Astrocyte of the cerebellum (primary cell): ENCODE data around the gene HK3.

Experiments used
- DNase-seq: peaks from one replicate; pipeline ENCODE4 v3.0.0-alpha.2; 2011; ENCODE audit warnings: low read depth
- H3K4me3 ChIP-seq: 2 replicates; pipeline ENCODE4 v1.5.1; 2011; ENCODE audit warnings: mild to moderate bottlenecking, low read depth, low read length, moderate library complexity
- CTCF ChIP-seq: IDR thresholded peaks from 2 replicates; pipeline ENCODE4 v1.5.1; 2012; ENCODE audit warnings: low read length, low read depth, moderate library complexity, mild to moderate bottlenecking; ENCODE audit errors: missing control alignments
- in situ Hi-C: cut with HindIII; loops from 2 replicates; pipeline ENCODE4 v1.10.0; 2017; ENCODE audit warnings: low sequenced_read_pairs

Gene HK3

DNA sequence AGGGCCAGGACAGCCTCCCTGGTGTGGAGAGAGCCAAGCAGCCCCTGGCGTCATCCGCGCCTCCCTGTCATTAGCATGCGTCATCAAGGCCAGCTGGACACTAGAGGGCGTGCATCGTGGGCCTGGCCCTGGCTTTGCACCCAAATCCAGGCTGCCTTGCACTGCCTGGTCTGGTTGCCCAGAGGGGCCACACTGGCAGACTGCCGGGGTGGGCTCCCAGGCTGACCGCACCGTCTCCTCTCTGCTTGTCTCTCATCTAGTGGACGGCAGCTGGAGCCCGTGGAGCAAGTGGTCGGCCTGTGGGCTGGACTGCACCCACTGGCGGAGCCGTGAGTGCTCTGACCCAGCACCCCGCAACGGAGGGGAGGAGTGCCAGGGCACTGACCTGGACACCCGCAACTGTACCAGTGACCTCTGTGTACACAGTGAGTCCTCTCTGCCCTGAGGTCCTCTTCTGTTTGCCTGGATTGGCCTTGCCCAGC is 29.0 kb downstream of the HK3 start:
- peak; percentile 41 for TF ChIP-seq CTCF
- peak; percentile 2 for DNase-seq
- no peak overlapping the region for H3K4me3 ChIP-seq
- in situ Hi-C loops: no loop called here

GRCh38 chr5:176869501-176870109 is 29.5 kb downstream of the HK3 start:
- DNase-seq: no peak
- in situ Hi-C loops: no loop called here
- H3K4me3 ChIP-seq: no peak overlapping the region
- no peak for TF ChIP-seq CTCF

- in situ Hi-C loops: no loop called here
- no peak for TF ChIP-seq CTCF
- H3K4me3 ChIP-seq: no peak overlapping the region
- DNase-seq: no peak
These were observed 30.4 kb downstream of the HK3 start for GRCh38 chr5:176868731-176869130.

GRCh38 chr5:176868126-176868525 is 31.0 kb downstream of the HK3 start:
- in situ Hi-C loops: no loop called here
- no peak for TF ChIP-seq CTCF

GRCh38 chr5:176866707-176867310 is 32.3 kb downstream of the HK3 start:
- no peak for DNase-seq
- in situ Hi-C loops: no loop called here
- no peak for TF ChIP-seq CTCF
- no peak overlapping the region for H3K4me3 ChIP-seq

More at GRCh38 chr5:176868126-176868525, 31.0 kb downstream of the HK3 start:
- H3K4me3 ChIP-seq: no peak overlapping the region
- no peak for DNase-seq

DNA sequence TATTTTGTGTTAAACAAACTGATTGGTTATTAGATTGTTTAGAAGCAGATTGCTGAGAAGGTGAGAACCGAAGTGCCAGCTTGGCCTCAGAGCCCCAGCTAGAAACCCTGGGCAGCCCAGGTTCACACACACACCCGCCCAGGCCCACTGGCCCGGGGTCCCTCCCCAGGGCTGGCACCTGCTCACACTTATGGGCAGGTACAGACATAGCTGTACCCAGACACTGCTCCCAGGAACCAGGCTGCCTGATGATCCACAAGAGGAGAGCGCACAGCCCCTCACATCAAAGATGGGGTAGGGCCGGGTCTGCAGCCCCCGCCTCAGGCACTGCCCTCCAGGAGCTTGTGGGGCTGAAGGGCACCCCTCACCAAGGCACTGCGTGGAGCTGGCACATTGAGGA is 33.2 kb downstream of the HK3 start:
- in situ Hi-C loops: no loop called here
- DNase-seq: no peak
- no peak for TF ChIP-seq CTCF
- H3K4me3 ChIP-seq: no peak overlapping the region
